ENCODE data around the gene GRB7.
"Not testable (repeated sequence)": the region's sequence is repeated elsewhere in the genome, so short reads cannot be mapped to it uniquely, and the experiment has no call there.

The GRB7 gene

GRCh38 chr17:39724731-39725130 is 13.0 kb upstream of the GRB7 start:
- TF ChIP-seq CTCF (IDR thresholded peaks at IDR 0.05; ENCODE audit: extremely low read depth, insufficient read depth, missing control alignments): no peak
- DNase-seq (ENCODE audit: low spot score): no peak
- in situ Hi-C loops (cut with MboI; ENCODE audit: low pct_unique_long_range_greater_than_20kb, low sequenced_read_pairs, unreplicated experiment): no loop called here

- in situ Hi-C loops (cut with MboI; ENCODE audit: low pct_unique_long_range_greater_than_20kb, low sequenced_read_pairs, unreplicated experiment); DNase-seq (ENCODE audit: low spot score): not testable (repeated sequence)
Observed at GRCh38 chr17:39725923-39726322, 11.8 kb upstream of the GRB7 start.

GRCh38 chr17:39726617-39727016 is 11.1 kb upstream of the GRB7 start:
- no peak for TF ChIP-seq CTCF (IDR thresholded peaks at IDR 0.05; ENCODE audit: extremely low read depth, insufficient read depth, missing control alignments)
- in situ Hi-C loops (cut with MboI; ENCODE audit: low pct_unique_long_range_greater_than_20kb, low sequenced_read_pairs, unreplicated experiment): no loop called here
- no peak for DNase-seq (ENCODE audit: low spot score)

- TF ChIP-seq CTCF (IDR thresholded peaks at IDR 0.05; ENCODE audit: extremely low read depth, insufficient read depth, missing control alignments): no peak
- in situ Hi-C loops (cut with MboI; ENCODE audit: low pct_unique_long_range_greater_than_20kb, low sequenced_read_pairs, unreplicated experiment): no loop called here
- no peak for DNase-seq (ENCODE audit: low spot score)
Observed at GRCh38 chr17:39727556-39727955, 10.2 kb upstream of the GRB7 start.

- no peak for DNase-seq (ENCODE audit: low spot score)
Observed at GRCh38 chr17:39729280-39729851, 8.4 kb upstream of the GRB7 start.

GRCh38 chr17:39730095-39730921 is 7.4 kb upstream of the GRB7 start, which contains the start of gene MIEN1:
Gene MIEN1, minus strand, starts transcription at chr17:39730532. Its CDS starts 37 bp downstream, at chr17:39730495.
- in situ Hi-C loops (cut with MboI; ENCODE audit: low pct_unique_long_range_greater_than_20kb, low sequenced_read_pairs, unreplicated experiment): no loop called here
- peak; percentile 99 for DNase-seq (ENCODE audit: low spot score)
- peak; percentile 74 for TF ChIP-seq CTCF (IDR thresholded peaks at IDR 0.05; ENCODE audit: extremely low read depth, insufficient read depth, missing control alignments)

More at GRCh38 chr17:39729280-39729851, 8.4 kb upstream of the GRB7 start:
- no peak for TF ChIP-seq CTCF (IDR thresholded peaks at IDR 0.05; ENCODE audit: extremely low read depth, insufficient read depth, missing control alignments)
- in situ Hi-C loops (cut with MboI; ENCODE audit: low pct_unique_long_range_greater_than_20kb, low sequenced_read_pairs, unreplicated experiment): no loop called here

- TF ChIP-seq CTCF (IDR thresholded peaks at IDR 0.05; ENCODE audit: extremely low read depth, insufficient read depth, missing control alignments): no peak
- no peak for DNase-seq (ENCODE audit: low spot score)
- in situ Hi-C loops (cut with MboI; ENCODE audit: low pct_unique_long_range_greater_than_20kb, low sequenced_read_pairs, unreplicated experiment): no loop called here
Observed at GRCh38 chr17:39732586-39732985, 5.2 kb upstream of the GRB7 start.
